ENCODE results near the gene FRMD6.

GRCh38 chr14:51661504-51661903, 9.8 kb downstream of the FRMD6 start:
- no peak for TF ChIP-seq CTCF (IDR thresholded peaks at IDR 0.05)
- no peak for TF ChIP-seq POLR2A (IDR thresholded peaks at IDR 0.05)

All from upper lobe of left lung (tissue), 4 donors.